Fibroblast of villous mesenchyme (primary cell): ENCODE results near the gene TRMO. TPM values are rescaled to one million over a fixed set of nuclear protein-coding genes. Genes with fewer than 3 reads are reported as not detected.

Experiments
- DNase-seq: peaks from one replicate; pipeline ENCODE4 v3.0.0-alpha.2; 2010; ENCODE audit warnings: low read depth
- H3K4me3 ChIP-seq: 2 replicates; pipeline ENCODE4 v1.5.1; 2011; ENCODE audit warnings: low read depth, mild to moderate bottlenecking, low read length
- CTCF ChIP-seq: IDR thresholded peaks from 2 replicates; pipeline ENCODE4 v1.5.1; 2012; ENCODE audit warnings: low read depth, mild to moderate bottlenecking, low read length; ENCODE audit not compliant: insufficient read depth
- total RNA-seq: library from RNA; depleted of rRNA; stranded (reverse); fragments of >200 nt; gene quantifications from 2 replicates; pipeline ENCODE4 v1.2.3, GENCODE V29; 2012

The TRMO gene
- total RNA-seq, 1 donor: 15.5 TPM

GRCh38 chr9:97866300-97866699 is 56.0 kb downstream of the TRMO start:
- no peak overlapping the region for H3K4me3 ChIP-seq
- DNase-seq: no peak
- TF ChIP-seq CTCF: no peak

- DNase-seq: no peak
- no peak overlapping the region for H3K4me3 ChIP-seq
- no peak for TF ChIP-seq CTCF
Measured at GRCh38 chr9:97864396-97864795, 57.9 kb downstream of the TRMO start.

- H3K4me3 ChIP-seq: no peak overlapping the region
- TF ChIP-seq CTCF: no peak
- DNase-seq: no peak
Measured at GRCh38 chr9:97863314-97863713, 59.0 kb downstream of the TRMO start.

- no peak for TF ChIP-seq CTCF
- no peak for DNase-seq
- H3K4me3 ChIP-seq: no peak overlapping the region
Measured at GRCh38 chr9:97861148-97861475, 61.2 kb downstream of the TRMO start.

- no peak for DNase-seq
- H3K4me3 ChIP-seq: no peak overlapping the region
- TF ChIP-seq CTCF: no peak
Measured at GRCh38 chr9:97860451-97861147, 61.7 kb downstream of the TRMO start.

- no peak for TF ChIP-seq CTCF
- no peak for DNase-seq
- no peak overlapping the region for H3K4me3 ChIP-seq
Measured at GRCh38 chr9:97859346-97859745, 63.0 kb downstream of the TRMO start.

- no peak for TF ChIP-seq CTCF
Measured at GRCh38 chr9:97858826-97859225, 63.5 kb downstream of the TRMO start.

More at GRCh38 chr9:97858826-97859225, 63.5 kb downstream of the TRMO start:
- no peak for DNase-seq
- no peak overlapping the region for H3K4me3 ChIP-seq
